22Rv1 (cell line): ENCODE results near the gene SORCS2.

Experiments used
- H3K27ac ChIP-seq: fragments of 450-650 bp; 2 replicates; pipeline ENCODE4 v1.5.1; 2017
- ZFX ChIP-seq: fragments of 450-650 bp; IDR thresholded peaks from 2 replicates; pipeline ENCODE4 v1.6.1; 2017; ENCODE audit warnings: antibody characterized with exemption, borderline replicate concordance
- TF ChIP-seq, protein P1 (sequence below): fragments of 450-650 bp; IDR thresholded peaks from 2 replicates; pipeline ENCODE4 v1.5.1; 2017; ENCODE audit warnings: mild to moderate bottlenecking

SORCS2 gene

GRCh38 chr4:7285244-7286094, 93.1 kb downstream of the SORCS2 start:
- no peak for TF ChIP-seq ZFX
- TF ChIP-seq, protein P1, sequence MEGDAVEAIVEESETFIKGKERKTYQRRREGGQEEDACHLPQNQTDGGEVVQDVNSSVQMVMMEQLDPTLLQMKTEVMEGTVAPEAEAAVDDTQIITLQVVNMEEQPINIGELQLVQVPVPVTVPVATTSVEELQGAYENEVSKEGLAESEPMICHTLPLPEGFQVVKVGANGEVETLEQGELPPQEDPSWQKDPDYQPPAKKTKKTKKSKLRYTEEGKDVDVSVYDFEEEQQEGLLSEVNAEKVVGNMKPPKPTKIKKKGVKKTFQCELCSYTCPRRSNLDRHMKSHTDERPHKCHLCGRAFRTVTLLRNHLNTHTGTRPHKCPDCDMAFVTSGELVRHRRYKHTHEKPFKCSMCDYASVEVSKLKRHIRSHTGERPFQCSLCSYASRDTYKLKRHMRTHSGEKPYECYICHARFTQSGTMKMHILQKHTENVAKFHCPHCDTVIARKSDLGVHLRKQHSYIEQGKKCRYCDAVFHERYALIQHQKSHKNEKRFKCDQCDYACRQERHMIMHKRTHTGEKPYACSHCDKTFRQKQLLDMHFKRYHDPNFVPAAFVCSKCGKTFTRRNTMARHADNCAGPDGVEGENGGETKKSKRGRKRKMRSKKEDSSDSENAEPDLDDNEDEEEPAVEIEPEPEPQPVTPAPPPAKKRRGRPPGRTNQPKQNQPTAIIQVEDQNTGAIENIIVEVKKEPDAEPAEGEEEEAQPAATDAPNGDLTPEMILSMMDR, result no peak
- no peak overlapping the region for H3K27ac ChIP-seq

- H3K27ac ChIP-seq, result no peak overlapping the region
- no peak for TF ChIP-seq ZFX
- TF ChIP-seq, protein P1, result no peak
Measured at GRCh38 chr4:7286170-7286569, 93.8 kb downstream of the SORCS2 start.

GRCh38 chr4:7286798-7287197, 94.5 kb downstream of the SORCS2 start:
- TF ChIP-seq ZFX, result no peak
- TF ChIP-seq, protein P1, result no peak
- H3K27ac ChIP-seq, result no peak overlapping the region

DNA sequence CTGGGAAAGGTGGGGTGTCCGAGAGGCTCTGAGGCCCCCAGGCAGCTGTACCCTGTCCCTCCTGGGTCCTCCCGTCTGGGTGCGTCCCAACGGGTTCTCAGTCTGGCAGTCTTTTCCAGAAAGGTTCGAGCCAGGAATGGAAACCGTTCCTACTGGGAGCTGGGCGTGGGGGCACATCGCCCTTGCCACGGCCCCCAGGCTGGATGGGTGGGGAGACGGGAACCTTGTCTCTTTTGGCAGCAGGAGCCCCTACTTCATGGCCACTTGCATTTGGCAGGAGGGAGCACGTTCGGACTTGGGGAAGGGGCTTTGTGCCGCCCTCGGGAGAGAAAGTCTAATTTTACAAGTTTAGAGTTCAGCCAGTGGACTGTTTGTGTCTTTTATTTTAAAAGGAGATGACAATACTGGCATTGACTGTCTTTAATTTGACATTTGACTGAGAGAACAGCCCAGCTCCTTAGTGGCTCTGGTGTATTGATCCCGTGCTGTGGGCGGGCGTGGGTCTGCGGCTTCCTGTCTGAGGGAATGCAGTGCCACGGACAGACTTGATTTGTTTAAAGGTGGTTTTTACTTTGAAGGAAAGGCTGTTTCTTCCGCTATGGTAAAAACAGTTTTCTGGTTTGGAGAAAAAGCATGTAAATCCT, 95.1 kb downstream of the SORCS2 start:
- TF ChIP-seq ZFX, result no peak
- TF ChIP-seq, protein P1, result no peak
- H3K27ac ChIP-seq, result no peak overlapping the region

DNA sequence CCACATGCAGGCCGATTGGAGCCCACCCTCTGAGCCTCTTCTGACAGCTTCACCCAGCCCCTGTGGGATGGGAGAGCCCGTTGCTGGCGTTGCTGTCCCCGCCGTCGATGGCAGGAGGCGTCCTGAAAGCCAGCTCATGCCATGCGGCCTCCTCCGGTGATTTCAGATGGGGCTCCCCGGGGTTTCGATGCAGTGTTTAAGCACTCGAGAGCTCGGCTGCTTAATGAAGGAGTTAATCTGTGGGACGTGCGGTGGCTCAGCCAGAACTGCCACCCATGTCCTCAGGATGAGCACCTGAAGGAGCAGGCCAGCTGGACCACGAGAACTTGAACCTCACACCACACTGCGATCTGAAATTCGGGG, 95.6 kb downstream of the SORCS2 start:
- no peak for TF ChIP-seq ZFX
- TF ChIP-seq, protein P1, result no peak
- H3K27ac ChIP-seq, result no peak overlapping the region

GRCh38 chr4:7288751-7289523, 96.6 kb downstream of the SORCS2 start:
- no peak for TF ChIP-seq ZFX
- TF ChIP-seq, protein P1, result no peak
- no peak overlapping the region for H3K27ac ChIP-seq
